Measurements from ENCODE around the gene TET2. TPM values are rescaled to one million over a fixed set of nuclear protein-coding genes. Genes with fewer than 3 reads are reported as not detected.

Gene TET2
- 11.4 TPM for total RNA-seq (ENCODE audit: unreplicated experiment)
- long read RNA-seq, partial matches to known transcripts: 5 of 6 reads
- long read RNA-seq, other reads (novel, unspliced or antisense): 1 of 6 reads

DNA sequence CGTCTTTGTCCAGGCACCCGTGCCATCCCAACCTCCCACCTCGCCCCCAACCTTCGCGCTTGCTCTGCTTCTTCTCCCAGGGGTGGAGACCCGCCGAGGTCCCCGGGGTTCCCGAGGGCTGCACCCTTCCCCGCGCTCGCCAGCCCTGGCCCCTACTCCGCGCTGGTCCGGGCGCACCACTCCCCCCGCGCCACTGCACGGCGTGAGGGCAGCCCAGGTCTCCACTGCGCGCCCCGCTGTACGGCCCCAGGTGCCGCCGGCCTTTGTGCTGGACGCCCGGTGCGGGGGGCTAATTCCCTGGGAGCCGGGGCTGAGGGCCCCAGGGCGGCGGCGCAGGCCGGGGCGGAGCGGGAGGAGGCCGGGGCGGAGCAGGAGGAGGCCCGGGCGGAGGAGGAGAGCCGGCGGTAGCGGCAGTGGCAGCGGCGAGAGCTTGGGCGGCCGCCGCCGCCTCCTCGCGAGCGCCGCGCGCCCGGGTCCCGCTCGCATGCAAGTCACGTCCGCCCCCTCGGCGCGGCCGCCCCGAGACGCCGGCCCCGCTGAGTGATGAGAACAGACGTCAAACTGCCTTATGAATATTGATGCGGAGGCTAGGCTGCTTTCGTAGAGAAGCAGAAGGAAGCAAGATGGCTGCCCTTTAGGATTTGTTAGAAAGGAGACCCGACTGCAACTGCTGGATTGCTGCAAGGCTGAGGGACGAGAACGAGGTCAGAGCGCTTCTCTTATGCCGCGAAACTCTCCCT lies at the start of gene TET2:
TSS of gene TET2 (plus strand) at position 601 of the 740 bp plus-strand sequence. CDS start 87,067 bp downstream, outside the sequence.
- peak within 1 kb of the TSS; percentile 76 for H3K27ac Mint-ChIP-seq (ENCODE audit: unreplicated experiment)
- peaks cover 16% of the 10 kb centered on the region for H3K27me3 Mint-ChIP-seq (ENCODE audit: unreplicated experiment)

GRCh38 chr4:105102016-105102415 lies 44.7 kb upstream of the TET2 start:
- H3K9me3 Mint-ChIP-seq (ENCODE audit: unreplicated experiment): no peaks in the 10 kb centered on the region
- H3K27ac Mint-ChIP-seq (ENCODE audit: unreplicated experiment): no peak overlapping the region
- no peak overlapping the region for H3K4me3 Mint-ChIP-seq (ENCODE audit: unreplicated experiment)
- H3K27me3 Mint-ChIP-seq (ENCODE audit: unreplicated experiment): no peaks in the 10 kb centered on the region
- TF ChIP-seq, protein P1, sequence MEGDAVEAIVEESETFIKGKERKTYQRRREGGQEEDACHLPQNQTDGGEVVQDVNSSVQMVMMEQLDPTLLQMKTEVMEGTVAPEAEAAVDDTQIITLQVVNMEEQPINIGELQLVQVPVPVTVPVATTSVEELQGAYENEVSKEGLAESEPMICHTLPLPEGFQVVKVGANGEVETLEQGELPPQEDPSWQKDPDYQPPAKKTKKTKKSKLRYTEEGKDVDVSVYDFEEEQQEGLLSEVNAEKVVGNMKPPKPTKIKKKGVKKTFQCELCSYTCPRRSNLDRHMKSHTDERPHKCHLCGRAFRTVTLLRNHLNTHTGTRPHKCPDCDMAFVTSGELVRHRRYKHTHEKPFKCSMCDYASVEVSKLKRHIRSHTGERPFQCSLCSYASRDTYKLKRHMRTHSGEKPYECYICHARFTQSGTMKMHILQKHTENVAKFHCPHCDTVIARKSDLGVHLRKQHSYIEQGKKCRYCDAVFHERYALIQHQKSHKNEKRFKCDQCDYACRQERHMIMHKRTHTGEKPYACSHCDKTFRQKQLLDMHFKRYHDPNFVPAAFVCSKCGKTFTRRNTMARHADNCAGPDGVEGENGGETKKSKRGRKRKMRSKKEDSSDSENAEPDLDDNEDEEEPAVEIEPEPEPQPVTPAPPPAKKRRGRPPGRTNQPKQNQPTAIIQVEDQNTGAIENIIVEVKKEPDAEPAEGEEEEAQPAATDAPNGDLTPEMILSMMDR (IDR thresholded peaks at IDR 0.05; ENCODE audit: unreplicated experiment): no peak
- no peaks in the 10 kb centered on the region for H3K4me1 Mint-ChIP-seq (ENCODE audit: unreplicated experiment)
- no peak for DNase-seq (ENCODE audit: low spot score)
- H3K36me3 Mint-ChIP-seq (ENCODE audit: low read depth, unreplicated experiment): no peaks in the 10 kb centered on the region

More for the DNA sequence above, at the start of gene TET2:
- no peaks in the 10 kb centered on the region for H3K9me3 Mint-ChIP-seq (ENCODE audit: unreplicated experiment)
- TF ChIP-seq, protein P1 (IDR thresholded peaks at IDR 0.05; ENCODE audit: unreplicated experiment): no peak
- peak; percentile 71 for DNase-seq (ENCODE audit: low spot score)
- H3K4me3 Mint-ChIP-seq (ENCODE audit: unreplicated experiment): peak within 1 kb of the TSS; percentile 100
- H3K36me3 Mint-ChIP-seq (ENCODE audit: low read depth, unreplicated experiment): peaks cover 4% of the 10 kb centered on the region
- peaks cover 19% of the 10 kb centered on the region for H3K4me1 Mint-ChIP-seq (ENCODE audit: unreplicated experiment)

DNA sequence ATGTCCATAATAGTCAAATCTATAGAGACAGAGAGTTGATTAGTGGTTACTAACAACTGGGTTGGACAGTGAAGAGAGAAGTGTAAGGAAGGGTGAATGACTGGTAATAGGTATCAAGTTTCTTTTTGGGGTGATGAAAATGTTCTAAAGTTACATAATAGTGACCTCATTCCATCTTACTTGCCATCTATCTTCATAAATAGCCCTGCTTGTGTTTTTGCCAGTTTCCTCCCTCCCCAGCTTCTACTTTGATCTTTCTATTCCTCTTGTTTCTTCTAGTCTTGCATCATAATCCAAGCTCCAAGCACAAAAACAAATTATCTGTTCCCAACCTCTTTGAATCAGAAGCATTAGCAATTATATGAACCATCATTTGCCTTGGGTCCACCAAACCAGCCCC lies 40.2 kb upstream of the TET2 start:
- DNase-seq (ENCODE audit: low spot score): no peak
- TF ChIP-seq, protein P1 (IDR thresholded peaks at IDR 0.05; ENCODE audit: unreplicated experiment): no peak
- no peaks in the 10 kb centered on the region for H3K27me3 Mint-ChIP-seq (ENCODE audit: unreplicated experiment)
- no peaks in the 10 kb centered on the region for H3K4me1 Mint-ChIP-seq (ENCODE audit: unreplicated experiment)
- H3K4me3 Mint-ChIP-seq (ENCODE audit: unreplicated experiment): no peak overlapping the region
- no peaks in the 10 kb centered on the region for H3K36me3 Mint-ChIP-seq (ENCODE audit: low read depth, unreplicated experiment)
- H3K27ac Mint-ChIP-seq (ENCODE audit: unreplicated experiment): no peak overlapping the region
- H3K9me3 Mint-ChIP-seq (ENCODE audit: unreplicated experiment): no peaks in the 10 kb centered on the region

DNA sequence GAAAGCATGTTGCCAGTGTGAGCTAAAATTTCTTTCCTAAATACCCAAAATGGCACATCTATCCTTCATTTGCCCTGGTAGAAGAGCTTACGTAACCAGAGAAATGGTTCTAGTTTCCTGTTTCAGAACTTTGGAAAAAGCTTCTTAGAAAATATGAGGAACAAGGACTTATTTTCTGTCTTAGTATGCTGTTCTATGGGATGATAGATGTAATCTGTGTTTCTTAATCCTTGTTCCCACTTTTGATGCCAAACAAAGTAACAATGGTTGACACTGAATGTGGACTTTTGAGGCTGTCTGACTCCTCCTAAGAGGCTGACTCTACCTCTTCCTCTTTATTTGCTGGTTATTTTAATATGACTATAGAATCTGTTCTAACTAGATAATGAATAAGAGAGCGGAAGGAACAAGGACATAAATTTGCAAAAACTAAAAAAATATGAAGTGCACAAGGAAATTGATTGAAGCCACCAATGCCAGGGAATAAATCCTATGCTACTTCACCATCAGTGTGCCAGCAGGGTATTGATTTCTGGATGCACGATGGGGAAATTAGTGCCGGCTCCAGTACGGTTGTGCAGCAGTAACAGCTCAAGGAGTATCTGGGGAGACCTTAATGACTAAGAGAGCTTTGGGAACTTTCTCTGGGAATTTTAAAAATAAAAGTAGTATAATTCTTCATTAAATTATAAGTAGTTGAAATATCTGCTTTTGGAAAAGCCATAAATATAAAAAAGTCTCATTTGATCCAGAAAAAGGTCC lies 39.4 kb upstream of the TET2 start:
- Mint-ChIP-seq H3K36me3 (ENCODE audit: low read depth, unreplicated experiment) (no peaks in the 10 kb centered on the region), H3K4me3 (ENCODE audit: unreplicated experiment) (no peak overlapping the region), H3K27me3 (ENCODE audit: unreplicated experiment) (no peaks in the 10 kb centered on the region), H3K9me3 (ENCODE audit: unreplicated experiment) (no peaks in the 10 kb centered on the region), H3K27ac (ENCODE audit: unreplicated experiment) (no peak overlapping the region), H3K4me1 (ENCODE audit: unreplicated experiment) (no peaks in the 10 kb centered on the region)
- TF ChIP-seq, protein P1 (IDR thresholded peaks at IDR 0.05; ENCODE audit: unreplicated experiment): no peak
- no peak for DNase-seq (ENCODE audit: low spot score)
